Esophagus muscularis mucosa (tissue), 4 donors: Measurements from ENCODE around the gene THSD4. TPM values are rescaled to one million over a fixed set of nuclear protein-coding genes. Genes with fewer than 3 reads are reported as not detected.

Source experiments
- DNase-seq: peaks from one replicate; pipeline ENCODE4 v3.0.0-alpha.2; 2017; ENCODE audit errors: extremely low spot score
- H3K27ac ChIP-seq, 4 donors: fragments of 200-600 bp; sonication (generic); replicated peaks in 1 of 4; 1 replicate in 3 of 4; 2 replicates in 1 of 4; pipeline ENCODE4 v1.5.1; 2016 to 2019; ENCODE audit warnings: mild to moderate bottlenecking in 1 of 4
- H3K27me3 ChIP-seq, 4 donors: fragments of 200-600 bp; sonication (generic); one replicate each; pipeline versions ENCODE4 v1.5.1 to v1.6.0; 2016 to 2019
- H3K36me3 ChIP-seq, 4 donors: fragments of 200-600 bp; sonication (generic); one replicate each; pipeline ENCODE4 v1.5.1; 2016 to 2019
- H3K4me1 ChIP-seq, 4 donors: fragments of 200-600 bp; sonication (generic); one replicate each; pipeline ENCODE4 v1.5.1; 2016 to 2019
- H3K4me3 ChIP-seq, 4 donors: fragments of 200-600 bp; sonication (generic); 1 replicate in 2 of 4; 2 replicates in 2 of 4; pipeline ENCODE4 v1.5.1; 2016 to 2019; ENCODE audit warnings: mild to moderate bottlenecking in 4 of 4, moderate library complexity in 1 of 4
- H3K9me3 ChIP-seq, 4 donors: fragments of 200-600 bp; sonication (generic); 1 replicate in 3 of 4; 2 replicates in 1 of 4; pipeline ENCODE4 v1.5.1; 2016 to 2019
- CTCF ChIP-seq, 3 experiments: fragments of 200-600 bp in 2 of 3; fragments of 450-650 bp in 1 of 3; sonication (generic) in 2 of 3; IDR thresholded peaks; one replicate each; pipeline ENCODE4 v1.5.1; 2017 to 2019; ENCODE audit warnings: antibody characterized with exemption in 3 of 3, mild to moderate bottlenecking in 2 of 3, moderate library complexity in 1 of 3
- EP300 ChIP-seq: sonication (generic); formaldehyde crosslinking; IDR thresholded peaks from one replicate; pipeline ENCODE4 v1.6.1; 2017; ENCODE audit warnings: antibody characterized with exemption
- POLR2A ChIP-seq: fragments of 450-650 bp; IDR thresholded peaks from one replicate; pipeline ENCODE4 v1.6.1; 2017; ENCODE audit warnings: antibody characterized with exemption, moderate library complexity, mild to moderate bottlenecking, low read depth
- POLR2AphosphoS5 ChIP-seq, 2 donors: sonication (generic); formaldehyde crosslinking; IDR thresholded peaks; one replicate each; pipeline ENCODE4 v1.6.1; 2017; ENCODE audit warnings: antibody characterized with exemption in 2 of 2
- WGBS: methylation state at CpG from one replicate; pipeline ENCODE4 v1.1.5; 2018; 5-methylcytosine and 5-hydroxymethylcytosine counted together
- intact Hi-C: fragments of 100-400 bp; cut with DNase I; formaldehyde crosslinking; loops from one replicate; pipeline ENCODE4 v1.15.1; 2023
- total RNA-seq, 4 donors: library from RNA; depleted of rRNA; stranded (reverse); fragments of >200 nt; gene quantifications; one replicate each; pipeline versions ENCODE4 v1.1.0 to v1.2.1, GENCODE V29; 2016

The THSD4 gene
- total RNA-seq, 4 donors from 2014 or later, result 3.2 to 6.6 (median 5.6) TPM

GRCh38 chr15:71302861-71303410, 187.7 kb downstream of the THSD4 start:
- Histone ChIP-seq H3K4me3 (no peak overlapping the region), H3K4me1 (peaks cover 22 to 32% (median 27%) of the 10 kb centered on the region in 4 donors), H3K27ac (peak overlapping the region; percentile 27 to 70 (median 51)), H3K27me3 (no peaks in the 10 kb centered on the region), H3K9me3 (no peaks in the 10 kb centered on the region), H3K36me3 (no peaks in the 10 kb centered on the region)
- intact Hi-C loops, result no loop called here
- WGBS, result 57% methylated on average over 5 of the region's 6 CpGs
- TF ChIP-seq CTCF (IDR thresholded peaks at IDR 0.05) (no peak), POLR2AphosphoS5 (IDR thresholded peaks at IDR 0.05) (no peak), POLR2A (no peak)
- peak; percentile 90 for DNase-seq

- Histone ChIP-seq H3K27me3 (no peaks in the 10 kb centered on the region), H3K9me3 (no peaks in the 10 kb centered on the region), H3K36me3 (no peaks in the 10 kb centered on the region), H3K4me3 (no peak overlapping the region), H3K4me1 (peaks cover 22 to 32% (median 27%) of the 10 kb centered on the region in 4 donors), H3K27ac (peak overlapping the region; percentile 27 to 70 (median 51))
- peak; percentile 84 for DNase-seq
- 100% methylated on average over 2 of the region's 2 CpGs for whole genome bisulfite sequencing
- intact Hi-C loops, result no loop called here
- no peak for TF ChIP-seq POLR2AphosphoS5 (IDR thresholded peaks at IDR 0.05)
- no peak for TF ChIP-seq CTCF (IDR thresholded peaks at IDR 0.05)
- no peak for TF ChIP-seq EP300
These were observed 188.7 kb downstream of the THSD4 start for GRCh38 chr15:71303977-71304376.

- 88% methylated on average over 4 of the region's 4 CpGs for WGBS
- no peaks in the 10 kb centered on the region for H3K27me3 ChIP-seq
- no peak for TF ChIP-seq POLR2AphosphoS5 (IDR thresholded peaks at IDR 0.05)
- TF ChIP-seq CTCF (IDR thresholded peaks at IDR 0.05), result no peak
- no peak for TF ChIP-seq POLR2A
- no peak for TF ChIP-seq EP300
- intact Hi-C loops, result no loop called here
- H3K4me3 ChIP-seq, result no peak overlapping the region
- H3K27ac ChIP-seq, result no peak overlapping the region
- no peak for DNase-seq
- no peaks in the 10 kb centered on the region for H3K36me3 ChIP-seq
- H3K9me3 ChIP-seq, result no peaks in the 10 kb centered on the region
- H3K4me1 ChIP-seq, result peaks cover 22 to 32% (median 27%) of the 10 kb centered on the region in 4 donors
These were observed 189.4 kb downstream of the THSD4 start for GRCh38 chr15:71304681-71305080.

GRCh38 chr15:71306538-71306937, 191.3 kb downstream of the THSD4 start:
- DNase-seq, result no peak
- TF ChIP-seq POLR2A (no peak), EP300 (no peak), POLR2AphosphoS5 (IDR thresholded peaks at IDR 0.05) (no peak), CTCF (IDR thresholded peaks at IDR 0.05) (no peak)
- H3K4me1 ChIP-seq, result peaks cover 17 to 29% (median 25%) of the 10 kb centered on the region in 4 donors
- no peaks in the 10 kb centered on the region for H3K9me3 ChIP-seq
- no peak overlapping the region for H3K4me3 ChIP-seq
- H3K36me3 ChIP-seq, result no peaks in the 10 kb centered on the region
- H3K27me3 ChIP-seq, result no peaks in the 10 kb centered on the region
- no peak overlapping the region for H3K27ac ChIP-seq
- intact Hi-C loops, result no loop called here

DNA sequence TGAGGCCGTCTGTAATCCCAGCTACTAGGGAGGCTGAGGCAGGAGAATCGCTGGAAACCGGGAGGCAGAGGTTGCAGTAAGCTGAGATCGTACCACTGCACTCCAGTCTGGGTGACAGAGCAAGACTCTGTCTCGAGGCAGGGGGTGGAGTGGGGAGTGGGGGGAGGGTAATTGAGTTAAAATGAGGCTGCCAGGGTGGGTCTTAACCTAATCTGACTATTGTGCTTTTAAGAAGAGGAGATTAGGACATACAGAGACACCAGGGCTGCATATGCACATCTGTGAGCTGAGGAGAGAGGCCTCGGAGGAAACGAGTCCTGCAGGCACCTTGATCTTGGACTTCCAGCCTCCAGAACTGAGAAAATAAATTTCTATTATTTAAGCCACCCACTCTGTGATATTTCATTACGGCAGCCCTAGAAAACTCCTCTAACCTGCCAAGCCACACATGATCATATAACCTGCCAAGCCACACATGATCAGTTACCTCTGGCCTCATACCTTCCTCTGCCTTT, 197.0 kb downstream of the THSD4 start:
- Histone ChIP-seq H3K9me3 (no peaks in the 10 kb centered on the region), H3K4me1 (peaks cover 0 to 4% (median 4%) of the 10 kb centered on the region in 4 donors), H3K27ac (no peak overlapping the region), H3K27me3 (no peaks in the 10 kb centered on the region), H3K36me3 (no peaks in the 10 kb centered on the region), H3K4me3 (no peak overlapping the region)
- TF ChIP-seq EP300 (no peak), CTCF (IDR thresholded peaks at IDR 0.05) (no peak), POLR2AphosphoS5 (IDR thresholded peaks at IDR 0.05) (no peak), POLR2A (no peak)
- intact Hi-C loops, result no loop called here
- peak; percentile 37 for DNase-seq
- 90% methylated on average over 8 of the region's 8 CpGs for WGBS
